Upper lobe of left lung (tissue), 6 donors: ENCODE results near the gene MPRIP. TPM values are rescaled to one million over a fixed set of nuclear protein-coding genes. Genes with fewer than 3 reads are reported as not detected.
A peak's percentile ranks its signal among the peaks of the same experiment; 100 is the strongest.
"Not testable (repeated sequence)": the region's sequence is repeated elsewhere in the genome, so short reads cannot be mapped to it uniquely, and the experiment has no call there.

ENCODE experiments used
- ATAC-seq, 2 donors: fragments of 200-7000 bp; cut with Tn5 transposase; one replicate each; pipeline ENCODE4 v1.9.1; 2022; ENCODE audit warnings: mild to moderate bottlenecking in 2 of 2, moderate library complexity in 2 of 2; ENCODE audit not compliant: low FRiP score in 2 of 2
- DNase-seq, 2 donors: peaks; one replicate each; pipeline ENCODE4 v3.0.0-alpha.2; 2019 to 2020
- H3K27ac ChIP-seq, 4 donors: fragments of 200-600 bp; sonication (generic); one replicate each; pipeline ENCODE4 v1.5.1; 2016 to 2019
- H3K27me3 ChIP-seq, 4 donors: fragments of 200-600 bp; sonication (generic); one replicate each; pipeline ENCODE4 v1.5.1; 2017 to 2019
- H3K36me3 ChIP-seq, 4 donors: fragments of 200-600 bp; sonication (generic); one replicate each; pipeline ENCODE4 v1.5.1; 2016 to 2019
- H3K4me1 ChIP-seq, 4 donors: fragments of 200-600 bp; sonication (generic); one replicate each; pipeline ENCODE4 v1.5.1; 2018 to 2019
- H3K4me3 ChIP-seq, 4 donors: fragments of 200-600 bp; sonication (generic); one replicate each; pipeline ENCODE4 v1.5.1; 2017 to 2019; ENCODE audit warnings: mild to moderate bottlenecking in 2 of 4, moderate library complexity in 1 of 4
- H3K9me3 ChIP-seq, 4 donors: fragments of 200-600 bp; sonication (generic); one replicate each; pipeline ENCODE4 v1.5.1; 2018 to 2019
- CTCF ChIP-seq, 6 experiments: fragments of 450-650 bp in 4 of 6; fragments of 200-600 bp in 2 of 6; sonication (generic) in 2 of 6; IDR thresholded peaks; one replicate each; pipeline ENCODE4 v1.5.1; 2016 to 2019; ENCODE audit warnings: antibody characterized with exemption in 6 of 6
- EP300 ChIP-seq, 4 donors: sonication (generic); formaldehyde crosslinking; IDR thresholded peaks; one replicate each; pipeline ENCODE4 v1.5.1; 2017; ENCODE audit warnings: antibody characterized with exemption in 4 of 4, control low read depth in 2 of 4
- POLR2A ChIP-seq, 4 donors: fragments of 450-650 bp; IDR thresholded peaks; one replicate each; pipeline ENCODE4 v1.5.1; 2016 to 2017; ENCODE audit warnings: antibody characterized with exemption in 4 of 4, mild to moderate bottlenecking in 2 of 4
- POLR2AphosphoS5 ChIP-seq, 2 donors: sonication (generic); formaldehyde crosslinking; IDR thresholded peaks; one replicate each; pipeline ENCODE4 v1.5.1; 2017; ENCODE audit warnings: antibody characterized with exemption in 2 of 2
- whole genome bisulfite sequencing, 2 donors: methylation state at CpG; one replicate each; pipeline ENCODE4 v1.1.5; 2017 to 2018; 5-methylcytosine and 5-hydroxymethylcytosine counted together
- total RNA-seq, 6 donors: library from RNA; depleted of rRNA in 4 of 6; stranded (reverse); fragments of >200 nt in 4 of 6; gene quantifications; one replicate each; pipeline versions ENCODE4 v1.1.0 to v1.2.1, GENCODE V29; 2016 to 2021
- donor health status: DM: no; HTN: no; CAD: no; lungs with moderate emphysema.
- donor health status: DM: no; HTN: yes; CAD: no; lungs with severe emphysema.

The MPRIP gene
- total RNA-seq, 6 donors from 2014 or later: 201 to 380 (median 285) TPM

- H3K27me3 ChIP-seq: no peaks in the 10 kb centered on the region
- H3K27ac ChIP-seq: peak overlapping the region in 1 of 4 donors; percentile 55
- no peak for DNase-seq
- WGBS, 2 donors: 81 to 86% methylated on average over 7 of the region's 7 CpGs
- H3K4me1 ChIP-seq: peaks cover 22 to 39% (median 25%) of the 10 kb centered on the region in 4 donors
- H3K9me3 ChIP-seq: no peaks in the 10 kb centered on the region
- H3K36me3 ChIP-seq: peaks cover 0 to 30% (median 1%) of the 10 kb centered on the region in 4 donors
- H3K4me3 ChIP-seq: no peak overlapping the region
- ATAC-seq: no peak
- TF ChIP-seq EP300 (IDR thresholded peaks at IDR 0.05): no peak
- no peak for TF ChIP-seq POLR2A (IDR thresholded peaks at IDR 0.05)
- TF ChIP-seq CTCF (IDR thresholded peaks at IDR 0.05): no peak
Observed at GRCh38 chr17:17190188-17190587, 147.9 kb downstream of the MPRIP start.

DNA sequence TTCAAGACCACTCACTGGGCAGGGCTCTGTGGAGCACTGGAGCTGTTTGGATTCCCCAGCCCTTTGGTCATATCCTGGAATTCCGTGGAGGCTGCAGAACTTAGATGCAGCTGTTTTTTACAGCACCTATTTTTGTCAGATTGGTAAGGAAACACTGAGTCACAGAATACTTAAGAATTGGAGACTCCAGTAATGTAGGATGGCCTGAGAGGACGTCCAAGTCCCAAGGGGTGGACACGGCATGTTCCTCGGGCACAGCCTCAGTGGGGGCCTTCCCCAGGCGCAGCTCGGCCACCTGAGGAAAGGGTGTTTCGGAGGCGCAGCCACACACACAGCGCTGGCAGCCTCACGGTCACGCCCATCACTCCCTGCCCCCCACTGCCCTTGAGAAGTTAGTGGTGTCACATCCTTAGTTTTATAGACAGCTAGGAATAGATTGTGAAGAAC lies 149.1 kb downstream of the MPRIP start:
- peak overlapping the region in 3 of 4 donors; percentile 21 to 27 (median 24) for H3K27ac ChIP-seq
- H3K9me3 ChIP-seq: no peaks in the 10 kb centered on the region
- 62 to 63% methylated on average over 11 of the region's 11 CpGs for WGBS, 2 donors
- no peaks in the 10 kb centered on the region for H3K27me3 ChIP-seq
- H3K36me3 ChIP-seq: peaks cover 0 to 30% (median 1%) of the 10 kb centered on the region in 4 donors
- TF ChIP-seq POLR2A (IDR thresholded peaks at IDR 0.05) (no peak), POLR2AphosphoS5 (IDR thresholded peaks at IDR 0.05) (peak; percentile 9 to 14), EP300 (IDR thresholded peaks at IDR 0.05) (no peak)
- H3K4me3 ChIP-seq: no peak overlapping the region
- DNase-seq (peak in 1 of 2 donors; percentile 56), ATAC-seq (peak in 1 of 2 donors; percentile 35)
- peaks cover 12 to 27% (median 18%) of the 10 kb centered on the region in 4 donors for H3K4me1 ChIP-seq

- TF ChIP-seq EP300 (IDR thresholded peaks at IDR 0.05) (no peak), POLR2AphosphoS5 (IDR thresholded peaks at IDR 0.05) (no peak), POLR2A (IDR thresholded peaks at IDR 0.05) (no peak), CTCF (IDR thresholded peaks at IDR 0.05) (no peak)
- DNase-seq (no peak), ATAC-seq (no peak)
- Histone ChIP-seq H3K36me3 (peaks cover 0 to 26% (median 1%) of the 10 kb centered on the region in 4 donors), H3K27ac (peak overlapping the region in 2 of 4 donors; percentile 21 to 34), H3K27me3 (no peaks in the 10 kb centered on the region), H3K4me1 (peaks cover 6 to 21% (median 12%) of the 10 kb centered on the region in 4 donors), H3K9me3 (no peaks in the 10 kb centered on the region), H3K4me3 (no peak overlapping the region)
- WGBS, 2 donors: 54 to 73% methylated on average over 10 of the region's 10 CpGs
Observed at GRCh38 chr17:17191961-17192381, 149.7 kb downstream of the MPRIP start.

- not testable (repeated sequence) for H3K9me3 ChIP-seq, DNase-seq, H3K27ac ChIP-seq, ATAC-seq, H3K36me3 ChIP-seq, H3K4me3 ChIP-seq, H3K27me3 ChIP-seq
- peaks cover 0 to 13% (median 6%) of the 10 kb centered on the region in 4 donors for H3K4me1 ChIP-seq
- 91 to 95% methylated on average over 5 of the region's 5 CpGs for WGBS, 2 donors
Observed at GRCh38 chr17:17195466-17195865, 153.2 kb downstream of the MPRIP start.

DNA sequence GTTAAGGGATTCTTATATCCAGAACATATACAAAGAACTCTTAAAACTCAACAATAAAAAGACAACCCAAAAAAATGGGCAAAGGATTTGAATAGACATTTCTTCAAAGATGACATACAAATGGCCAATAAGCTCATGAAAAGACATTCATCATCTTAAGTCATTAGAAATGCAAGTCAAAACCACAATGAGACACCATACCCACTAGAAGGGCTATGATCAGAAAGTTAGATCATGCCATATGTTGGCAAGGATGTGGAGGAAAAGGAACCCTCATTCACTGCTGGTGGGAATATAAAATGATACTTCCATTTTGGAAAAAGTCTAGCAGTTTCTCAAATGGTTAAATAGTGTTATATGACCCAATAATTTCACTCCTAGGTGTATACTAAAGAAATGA lies 154.5 kb downstream of the MPRIP start:
- H3K4me3 ChIP-seq: no peak overlapping the region
- no peak for ATAC-seq
- TF ChIP-seq EP300 (IDR thresholded peaks at IDR 0.05) (no peak), POLR2A (IDR thresholded peaks at IDR 0.05) (no peak), CTCF (IDR thresholded peaks at IDR 0.05) (no peak), POLR2AphosphoS5 (IDR thresholded peaks at IDR 0.05) (no peak)
- no peaks in the 10 kb centered on the region for H3K36me3 ChIP-seq
- H3K4me1 ChIP-seq: peaks cover 0 to 7% (median 3%) of the 10 kb centered on the region in 4 donors
- DNase-seq: no peak
- H3K27me3 ChIP-seq: no peaks in the 10 kb centered on the region
- H3K27ac ChIP-seq: no peak overlapping the region
- no peaks in the 10 kb centered on the region for H3K9me3 ChIP-seq

GRCh38 chr17:17198281-17198680 lies 156.0 kb downstream of the MPRIP start:
- no peaks in the 10 kb centered on the region for H3K9me3 ChIP-seq
- ATAC-seq (no peak), DNase-seq (no peak)
- H3K27ac ChIP-seq: no peak overlapping the region
- H3K4me1 ChIP-seq: peaks cover 0 to 7% (median 1%) of the 10 kb centered on the region in 4 donors
- no peaks in the 10 kb centered on the region for H3K27me3 ChIP-seq
- TF ChIP-seq EP300 (IDR thresholded peaks at IDR 0.05): no peak
- TF ChIP-seq POLR2AphosphoS5 (IDR thresholded peaks at IDR 0.05): no peak
- no peak for TF ChIP-seq POLR2A (IDR thresholded peaks at IDR 0.05)
- no peak overlapping the region for H3K4me3 ChIP-seq
- H3K36me3 ChIP-seq: peaks cover 0 to 5% (median 2%) of the 10 kb centered on the region in 4 donors
- WGBS, 2 donors: 100% methylated on average over 1 of the region's 1 CpG
